HG03097 (cell line): ENCODE measurements around the gene FMO3.

Experiments
- ATAC-seq: cut with Tn5 transposase; IDR thresholded peaks from one replicate; pipeline ENCODE4 v1.9.1; 2021; ENCODE audit not compliant: unreplicated experiment, low FRiP score

The FMO3 gene

GRCh38 chr1:171090604-171091003, at the start of gene FMO3:
Gene FMO3, plus strand, starts transcription at chr1:171090905. Its CDS starts 1,754 bp downstream, at chr1:171092659.
- no peak for ATAC-seq

GRCh38 chr1:171048014-171048413, 42.7 kb upstream of the FMO3 start:
- ATAC-seq: no peak

- ATAC-seq: no peak
Measured at GRCh38 chr1:171052977-171053376, 37.7 kb upstream of the FMO3 start.

- ATAC-seq: no peak
Measured at GRCh38 chr1:171055966-171056643, 34.6 kb upstream of the FMO3 start.

GRCh38 chr1:171061425-171062143, 29.1 kb upstream of the FMO3 start:
- ATAC-seq: no peak

- ATAC-seq: no peak
Measured at GRCh38 chr1:171062902-171063301, 27.8 kb upstream of the FMO3 start.

GRCh38 chr1:171075041-171075440, 15.7 kb upstream of the FMO3 start:
- ATAC-seq: no peak

GRCh38 chr1:171081314-171081753, 9.4 kb upstream of the FMO3 start:
- no peak for ATAC-seq

- no peak for ATAC-seq
Measured at GRCh38 chr1:171081763-171082201, 8.9 kb upstream of the FMO3 start.

- ATAC-seq: no peak
Measured at GRCh38 chr1:171082606-171083005, 8.1 kb upstream of the FMO3 start.

GRCh38 chr1:171083222-171083621, 7.5 kb upstream of the FMO3 start:
- ATAC-seq: no peak

- ATAC-seq: no peak
Measured at GRCh38 chr1:171084091-171084490, 6.6 kb upstream of the FMO3 start.

GRCh38 chr1:171084870-171085269, 5.8 kb upstream of the FMO3 start:
- no peak for ATAC-seq

GRCh38 chr1:171087896-171088295, 2.8 kb upstream of the FMO3 start:
- no peak for ATAC-seq

- ATAC-seq: no peak
Measured at GRCh38 chr1:171103862-171104261, 13.2 kb downstream of the FMO3 start.

- ATAC-seq: no peak
Measured at GRCh38 chr1:171107262-171107940, 16.7 kb downstream of the FMO3 start.

- no peak for ATAC-seq
Measured at GRCh38 chr1:171107969-171108368, 17.3 kb downstream of the FMO3 start.

- ATAC-seq: no peak
Measured at GRCh38 chr1:171109966-171110365, 19.3 kb downstream of the FMO3 start.

- no peak for ATAC-seq
Measured at GRCh38 chr1:171110621-171111326, 20.1 kb downstream of the FMO3 start.

- ATAC-seq: no peak
Measured at GRCh38 chr1:171112119-171112518, 21.4 kb downstream of the FMO3 start.

GRCh38 chr1:171113382-171113781, 22.7 kb downstream of the FMO3 start:
- ATAC-seq: no peak
